ENCODE measurements around the gene RAB29.

GRCh38 chr1:205775015-205775716 is at the start of gene RAB29:
- TF ChIP-seq CTCF (IDR thresholded peaks at IDR 0.05) = no peak
- TF ChIP-seq CBFB (CRISPR knock-in tag; IDR thresholded peaks at IDR 0.05; ENCODE audit: low read depth) = no peak
- TF ChIP-seq FOXK1 (CRISPR knock-in tag; IDR thresholded peaks at IDR 0.05) = no peak
- TF ChIP-seq AR (CRISPR knock-in tag; IDR thresholded peaks at IDR 0.05) = no peak

Data from WTC11 (cell line).